Uterus (tissue), 4 donors: ENCODE results near the gene TTC22. TPM values are rescaled to one million over a fixed set of nuclear protein-coding genes. Genes with fewer than 3 reads are reported as not detected.
A peak's percentile ranks its signal among the peaks of the same experiment; 100 is the strongest.

Source experiments
- DNase-seq, 2 donors: peaks; one replicate each; pipeline ENCODE4 v3.0.0-alpha.2; 2019 to 2020
- H3K27ac ChIP-seq, 2 donors: fragments of 200-600 bp; sonication (generic); 1 replicate in 1 of 2; 2 replicates in 1 of 2; pipeline ENCODE4 v1.5.1; 2016 to 2018
- H3K27me3 ChIP-seq, 2 donors: fragments of 200-600 bp; sonication (generic); one replicate each; pipeline ENCODE4 v1.5.1; 2018 to 2019; ENCODE audit warnings: control low read depth in 1 of 2
- H3K36me3 ChIP-seq, 2 donors: fragments of 200-600 bp; sonication (generic); one replicate each; pipeline ENCODE4 v1.5.1; 2019; ENCODE audit warnings: control low read depth in 1 of 2
- H3K4me1 ChIP-seq, 2 donors: fragments of 200-600 bp; sonication (generic); one replicate each; pipeline ENCODE4 v1.5.1; 2018 to 2019; ENCODE audit warnings: control low read depth in 1 of 2
- H3K4me3 ChIP-seq, 2 donors: fragments of 200-600 bp; sonication (generic); 1 replicate in 1 of 2; 2 replicates in 1 of 2; pipeline ENCODE4 v1.5.1; 2018 to 2019; ENCODE audit warnings: mild to moderate bottlenecking in 1 of 2
- H3K9me3 ChIP-seq, 2 donors: fragments of 200-600 bp; sonication (generic); one replicate each; pipeline ENCODE4 v1.5.1; 2019; ENCODE audit warnings: control low read depth in 1 of 2
- POLR2A ChIP-seq, 2 donors: fragments of 450-650 bp; IDR thresholded peaks; one replicate each; pipeline ENCODE4 v1.6.1; 2016; ENCODE audit warnings: antibody characterized with exemption in 2 of 2, mild to moderate bottlenecking in 1 of 2, moderate library complexity in 1 of 2
- intact Hi-C: fragments of 100-400 bp; cut with DNase I; formaldehyde crosslinking; loops from one replicate; pipeline ENCODE4 v1.15.1; 2023; ENCODE audit warnings: low total_unique reads
- total RNA-seq, 4 donors: library from RNA; depleted of rRNA in 3 of 4; stranded (reverse); fragments of >200 nt in 3 of 4; gene quantifications; one replicate each; pipeline versions ENCODE4 v1.1.0 to v1.2.4, GENCODE V29; 2014 to 2023
- TF ChIP-seq, protein P1 (sequence below), 4 experiments: fragments of 200-600 bp in 2 of 4; fragments of 450-650 bp in 2 of 4; sonication (generic) in 2 of 4; IDR thresholded peaks; one replicate each; pipeline ENCODE4 v1.5.1; 2016 to 2019; ENCODE audit warnings: antibody characterized with exemption in 4 of 4, mild to moderate bottlenecking in 2 of 4, moderate library complexity in 1 of 4
- donor health status: DM: yes; HTN: yes; CAD: no.

TTC22 gene
- total RNA-seq, 4 donors from 2014 or later, result 3.2 to 5.3 TPM; not detected in 2

- H3K4me1 ChIP-seq, result no peaks in the 10 kb centered on the region
- no peak for DNase-seq
- no peaks in the 10 kb centered on the region for H3K36me3 ChIP-seq
- no peak overlapping the region for H3K27ac ChIP-seq
- no peaks in the 10 kb centered on the region for H3K27me3 ChIP-seq
- H3K9me3 ChIP-seq, result no peaks in the 10 kb centered on the region
- H3K4me3 ChIP-seq, result no peak overlapping the region
- no peak for TF ChIP-seq POLR2A (IDR thresholded peaks at IDR 0.05)
- TF ChIP-seq, protein P1, sequence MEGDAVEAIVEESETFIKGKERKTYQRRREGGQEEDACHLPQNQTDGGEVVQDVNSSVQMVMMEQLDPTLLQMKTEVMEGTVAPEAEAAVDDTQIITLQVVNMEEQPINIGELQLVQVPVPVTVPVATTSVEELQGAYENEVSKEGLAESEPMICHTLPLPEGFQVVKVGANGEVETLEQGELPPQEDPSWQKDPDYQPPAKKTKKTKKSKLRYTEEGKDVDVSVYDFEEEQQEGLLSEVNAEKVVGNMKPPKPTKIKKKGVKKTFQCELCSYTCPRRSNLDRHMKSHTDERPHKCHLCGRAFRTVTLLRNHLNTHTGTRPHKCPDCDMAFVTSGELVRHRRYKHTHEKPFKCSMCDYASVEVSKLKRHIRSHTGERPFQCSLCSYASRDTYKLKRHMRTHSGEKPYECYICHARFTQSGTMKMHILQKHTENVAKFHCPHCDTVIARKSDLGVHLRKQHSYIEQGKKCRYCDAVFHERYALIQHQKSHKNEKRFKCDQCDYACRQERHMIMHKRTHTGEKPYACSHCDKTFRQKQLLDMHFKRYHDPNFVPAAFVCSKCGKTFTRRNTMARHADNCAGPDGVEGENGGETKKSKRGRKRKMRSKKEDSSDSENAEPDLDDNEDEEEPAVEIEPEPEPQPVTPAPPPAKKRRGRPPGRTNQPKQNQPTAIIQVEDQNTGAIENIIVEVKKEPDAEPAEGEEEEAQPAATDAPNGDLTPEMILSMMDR (IDR thresholded peaks at IDR 0.05), result no peak
- intact Hi-C loops, result no loop called here
These were observed 33.6 kb downstream of the TTC22 start for GRCh38 chr1:54767526-54767925.

DNA sequence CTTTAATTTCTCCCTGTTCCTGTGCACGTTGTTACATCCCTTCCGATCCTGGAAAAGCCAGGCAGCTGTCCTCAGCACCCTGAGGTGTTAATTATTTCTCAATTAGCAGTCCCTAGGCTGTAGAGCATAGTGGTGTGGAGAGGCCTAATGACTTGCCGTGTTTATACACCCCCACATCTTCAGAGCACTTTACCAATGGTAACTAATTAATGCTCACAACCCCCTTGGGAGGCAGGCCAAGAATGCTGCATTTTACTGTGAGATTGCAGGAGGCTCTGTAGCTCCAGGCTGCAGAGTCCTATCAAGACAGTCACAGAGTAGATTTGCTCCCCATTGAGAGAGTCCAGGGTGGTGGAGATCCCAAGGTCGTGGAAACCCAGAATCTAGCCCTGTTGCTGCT, 34.4 kb downstream of the TTC22 start:
- DNase-seq, result no peak
- intact Hi-C loops, result no loop called here
- no peak overlapping the region for H3K27ac ChIP-seq
- no peak overlapping the region for H3K4me3 ChIP-seq
- no peaks in the 10 kb centered on the region for H3K36me3 ChIP-seq
- H3K4me1 ChIP-seq, result no peaks in the 10 kb centered on the region
- no peak for TF ChIP-seq POLR2A (IDR thresholded peaks at IDR 0.05)
- TF ChIP-seq, protein P1 (IDR thresholded peaks at IDR 0.05), result no peak
- no peaks in the 10 kb centered on the region for H3K27me3 ChIP-seq
- H3K9me3 ChIP-seq, result no peaks in the 10 kb centered on the region

- TF ChIP-seq, protein P1 (IDR thresholded peaks at IDR 0.05), result no peak
- no peak for TF ChIP-seq POLR2A (IDR thresholded peaks at IDR 0.05)
- H3K4me1 ChIP-seq, result no peaks in the 10 kb centered on the region
- peak overlapping the region; percentile 39 to 69 for H3K4me3 ChIP-seq
- intact Hi-C loops, result no loop called here
- H3K9me3 ChIP-seq, result no peaks in the 10 kb centered on the region
- peak overlapping the region; percentile 32 to 52 for H3K27ac ChIP-seq
- H3K36me3 ChIP-seq, result no peaks in the 10 kb centered on the region
- DNase-seq, result no peak
- H3K27me3 ChIP-seq, result no peaks in the 10 kb centered on the region
These were observed 36.1 kb downstream of the TTC22 start for GRCh38 chr1:54764922-54765561.

DNA sequence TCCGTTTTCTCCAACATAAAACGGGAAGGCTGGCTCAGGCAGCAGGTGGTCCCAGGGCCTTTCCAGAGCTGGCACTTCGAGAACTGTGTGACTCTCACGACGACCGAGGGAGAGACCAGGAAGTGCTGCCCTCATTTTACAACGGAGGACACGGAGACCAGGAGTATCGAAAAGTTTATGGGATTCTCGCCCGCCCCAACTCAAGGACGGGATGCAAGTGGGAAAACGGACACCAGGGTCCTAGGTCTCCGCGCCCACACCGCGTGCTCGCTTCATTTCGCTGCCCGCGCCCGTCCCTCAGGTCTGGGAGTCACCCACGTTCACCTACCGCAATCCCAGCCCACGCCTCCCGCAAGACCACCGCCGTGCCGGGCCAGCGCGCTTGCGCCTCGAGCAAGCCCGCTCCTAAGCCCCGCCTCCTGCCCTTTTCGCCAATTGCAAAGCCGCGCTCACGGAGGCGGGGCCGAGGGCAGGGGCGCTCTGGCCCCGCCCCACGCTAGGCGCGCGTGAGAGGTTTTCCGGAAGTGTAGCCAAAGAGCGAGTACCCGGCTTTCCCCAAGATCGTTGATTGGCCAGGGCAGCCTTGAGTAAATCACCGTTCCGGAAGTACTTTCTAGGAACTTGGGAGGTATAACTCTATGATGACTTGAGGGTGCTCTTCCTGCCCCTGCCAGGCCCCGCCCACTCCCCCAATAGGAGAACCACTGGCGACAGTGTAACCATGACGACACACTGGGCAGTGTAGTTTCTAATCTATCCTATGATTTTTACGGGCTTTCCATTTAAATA, 36.8 kb downstream of the TTC22 start, which contains the start of gene PARS2:
TSS of gene PARS2 (minus strand) at position 391 of the 789 bp plus-strand sequence. CDS start 5,362 bp downstream, outside the sequence.
- TF ChIP-seq POLR2A (IDR thresholded peaks at IDR 0.05), result peak; percentile 65 to 82
- TF ChIP-seq, protein P1 (IDR thresholded peaks at IDR 0.05), result peak in 1 of 4 experiments; percentile 4
- Histone ChIP-seq H3K4me3 (peak within 1 kb of the TSS; percentile 59 to 69), H3K27me3 (no peaks in the 10 kb centered on the region), H3K9me3 (no peaks in the 10 kb centered on the region), H3K27ac (peak within 1 kb of the TSS; percentile 61 to 62), H3K36me3 (no peaks in the 10 kb centered on the region), H3K4me1 (no peaks in the 10 kb centered on the region)
- DNase-seq, result peak; percentile 96 to 97
- intact Hi-C loops, result no loop called here

GRCh38 chr1:54763816-54764132, 37.3 kb downstream of the TTC22 start:
- Histone ChIP-seq H3K27ac (peak overlapping the region; percentile 61 to 62), H3K36me3 (no peaks in the 10 kb centered on the region), H3K4me3 (peak overlapping the region; percentile 59 to 69), H3K27me3 (no peaks in the 10 kb centered on the region), H3K9me3 (no peaks in the 10 kb centered on the region), H3K4me1 (no peaks in the 10 kb centered on the region)
- intact Hi-C loops, result no loop called here
- DNase-seq, result no peak
- TF ChIP-seq POLR2A (IDR thresholded peaks at IDR 0.05), result no peak
- TF ChIP-seq, protein P1 (IDR thresholded peaks at IDR 0.05), result no peak
